ENCODE measurements around the gene USF2. TPM values are rescaled to one million over a fixed set of nuclear protein-coding genes. Genes with fewer than 3 reads are reported as not detected.

Gene USF2
- polyA plus RNA-seq, 1 donor (not counting 4 experiments of a cell fraction or from before 2014, with no cell fraction given): 53.8 TPM

DNA sequence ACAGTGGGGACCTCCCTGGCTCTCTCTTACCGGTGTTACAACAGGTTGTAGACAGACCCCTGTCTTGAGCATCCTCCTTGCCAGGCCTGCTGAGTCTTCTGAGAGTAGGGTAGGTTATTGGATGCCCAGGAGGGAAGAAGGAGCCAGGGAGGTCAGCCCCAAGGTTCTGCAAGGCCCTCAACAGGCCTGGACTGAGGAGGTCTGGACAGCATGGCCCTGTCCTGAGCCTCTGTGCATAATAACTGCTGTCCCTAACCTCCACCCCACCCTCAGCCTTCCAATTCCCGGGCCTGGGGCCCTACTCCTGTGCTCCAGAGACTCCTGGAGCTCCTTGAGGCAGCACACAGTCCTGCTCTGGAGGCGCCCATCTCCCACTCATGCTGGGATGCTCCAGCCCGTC, 60.6 kb downstream of the USF2 start:
- TF ChIP-seq, protein P1, sequence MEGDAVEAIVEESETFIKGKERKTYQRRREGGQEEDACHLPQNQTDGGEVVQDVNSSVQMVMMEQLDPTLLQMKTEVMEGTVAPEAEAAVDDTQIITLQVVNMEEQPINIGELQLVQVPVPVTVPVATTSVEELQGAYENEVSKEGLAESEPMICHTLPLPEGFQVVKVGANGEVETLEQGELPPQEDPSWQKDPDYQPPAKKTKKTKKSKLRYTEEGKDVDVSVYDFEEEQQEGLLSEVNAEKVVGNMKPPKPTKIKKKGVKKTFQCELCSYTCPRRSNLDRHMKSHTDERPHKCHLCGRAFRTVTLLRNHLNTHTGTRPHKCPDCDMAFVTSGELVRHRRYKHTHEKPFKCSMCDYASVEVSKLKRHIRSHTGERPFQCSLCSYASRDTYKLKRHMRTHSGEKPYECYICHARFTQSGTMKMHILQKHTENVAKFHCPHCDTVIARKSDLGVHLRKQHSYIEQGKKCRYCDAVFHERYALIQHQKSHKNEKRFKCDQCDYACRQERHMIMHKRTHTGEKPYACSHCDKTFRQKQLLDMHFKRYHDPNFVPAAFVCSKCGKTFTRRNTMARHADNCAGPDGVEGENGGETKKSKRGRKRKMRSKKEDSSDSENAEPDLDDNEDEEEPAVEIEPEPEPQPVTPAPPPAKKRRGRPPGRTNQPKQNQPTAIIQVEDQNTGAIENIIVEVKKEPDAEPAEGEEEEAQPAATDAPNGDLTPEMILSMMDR (optimal IDR thresholded peaks at IDR 0.05 in 1 of 3, IDR thresholded peaks at IDR 0.05 in 1 of 3, conservative IDR thresholded peaks at IDR 0.05 in 1 of 3; ENCODE audit: extremely low read depth in 1 of 3, insufficient read depth in 2 of 3, low read length in 3 of 3): no peak
- FAIRE-seq: no peak

More for the DNA sequence above, 60.6 kb downstream of the USF2 start:
- no peaks in the 10 kb centered on the region for H3K36me3 ChIP-seq (ENCODE audit: control insufficient read depth in 2 of 2, extremely low read depth in 1 of 2, insufficient read depth in 2 of 2, low read length in 2 of 2)
- H3K9me1 ChIP-seq (ENCODE audit: control insufficient read depth, extremely low read depth, insufficient read depth, low read length): no peaks in the 10 kb centered on the region
- no peaks in the 10 kb centered on the region for H4K20me1 ChIP-seq (ENCODE audit: control insufficient read depth, extremely low read depth, insufficient read depth, low read length)
- H3K79me2 ChIP-seq (ENCODE audit: control insufficient read depth, insufficient read depth, low read length): no peaks in the 10 kb centered on the region
- peaks cover 5% of the 10 kb centered on the region for H3K27me3 ChIP-seq (ENCODE audit: control insufficient read depth, extremely low read depth, insufficient read depth, low read length)
- no peaks in the 10 kb centered on the region for H3K4me1 ChIP-seq (ENCODE audit: control insufficient read depth, extremely low read depth, insufficient read depth, low read length)
- no peaks in the 10 kb centered on the region for H3K9me3 ChIP-seq (ENCODE audit: control insufficient read depth, low read depth, low read length)
- no peak overlapping the region for H3K9ac ChIP-seq (ENCODE audit: control insufficient read depth, extremely low read depth, insufficient read depth, low read length)
- DNase-seq (ENCODE audit: low read depth, low spot score): no peak
- H3K4me2 ChIP-seq (ENCODE audit: control insufficient read depth, extremely low read depth, insufficient read depth, low read depth, low read length): no peak overlapping the region
- no peak overlapping the region for H3K27ac ChIP-seq (ENCODE audit: control insufficient read depth, insufficient read depth, low read length)
- H3K4me3 ChIP-seq (ENCODE audit: control insufficient read depth in 2 of 3, extremely low read depth in 1 of 3, insufficient read depth in 2 of 3, low read depth in 1 of 3, low read length in 3 of 3): no peak overlapping the region
- H2AFZ ChIP-seq (ENCODE audit: control insufficient read depth, low read length): no peak overlapping the region
- dilution Hi-C loops (cut with MboI; ENCODE audit: extremely low pct_ligation_motif_present, low sequenced_read_pairs): no loop called here

Other genes starting within 250 kb of the USF2 start
- 0.30 to 0.46 TPM (median 0.45 TPM) in 3 replicates for gene SCN1B, start 238.5 kb upstream of the USF2 start, polyA plus RNA-seq
- not detected in 3 replicates for gene HPN, start 227.2 kb upstream of the USF2 start, polyA plus RNA-seq
- 563 to 2,415 TPM (median 851 TPM) in 3 replicates for gene FXYD3, start 153.1 kb upstream of the USF2 start, polyA plus RNA-seq
- gene LGI4, start 133.9 kb upstream of the USF2 start, polyA plus RNA-seq: 0.01 to 0.14 TPM (median 0.10 TPM) in 3 replicates
- gene FXYD1, start 130.1 kb upstream of the USF2 start, polyA plus RNA-seq: 0.14 to 0.23 TPM (median 0.19 TPM) in 3 replicates
- gene FXYD7, start 125.7 kb upstream of the USF2 start, polyA plus RNA-seq: 0.36 TPM in 1 of 3 replicates, not detected in the others
- gene FXYD5, start 114.2 kb upstream of the USF2 start, polyA plus RNA-seq: 82.5 to 457 TPM (median 122 TPM) in 3 replicates
- not detected in 3 replicates for gene FAM187B, start 40.2 kb upstream of the USF2 start, polyA plus RNA-seq
- gene LSR, start 20.0 kb upstream of the USF2 start, polyA plus RNA-seq: 51.3 to 101 TPM (median 79.2 TPM) in 3 replicates
- gene HAMP, start 13.6 kb downstream of the USF2 start, polyA plus RNA-seq: not detected in 3 replicates
- not detected in 3 replicates for gene MAG, start 23.2 kb downstream of the USF2 start, polyA plus RNA-seq
- 0.06 to 0.42 TPM (median 0.26 TPM) in 3 replicates for gene CD22, start 60.2 kb downstream of the USF2 start, polyA plus RNA-seq
- gene FFAR1, start 78.9 kb downstream of the USF2 start, polyA plus RNA-seq: not detected in 3 replicates
- not detected in 3 replicates for gene FFAR3, start 89.5 kb downstream of the USF2 start, polyA plus RNA-seq
- not detected in 3 replicates for gene GPR42, start 102.1 kb downstream of the USF2 start, polyA plus RNA-seq
- gene FFAR2, start 179.3 kb downstream of the USF2 start, polyA plus RNA-seq: not detected in 3 replicates
- 53.5 to 188 TPM (median 85.4 TPM) in 3 replicates for gene KRTDAP, start 221.5 kb downstream of the USF2 start, polyA plus RNA-seq
- gene DMKN, start 244.7 kb downstream of the USF2 start, polyA plus RNA-seq: 235 to 251 TPM (median 238 TPM) in 3 replicates

All from keratinocyte (primary cell).